Measurements from ENCODE around the gene CD1B. TPM values are rescaled to one million over a fixed set of nuclear protein-coding genes. Genes with fewer than 3 reads are reported as not detected.

Gene CD1B
- total and polyA plus RNA-seq, 4 donors, result 0.19 TPM; not detected in 3

DNA sequence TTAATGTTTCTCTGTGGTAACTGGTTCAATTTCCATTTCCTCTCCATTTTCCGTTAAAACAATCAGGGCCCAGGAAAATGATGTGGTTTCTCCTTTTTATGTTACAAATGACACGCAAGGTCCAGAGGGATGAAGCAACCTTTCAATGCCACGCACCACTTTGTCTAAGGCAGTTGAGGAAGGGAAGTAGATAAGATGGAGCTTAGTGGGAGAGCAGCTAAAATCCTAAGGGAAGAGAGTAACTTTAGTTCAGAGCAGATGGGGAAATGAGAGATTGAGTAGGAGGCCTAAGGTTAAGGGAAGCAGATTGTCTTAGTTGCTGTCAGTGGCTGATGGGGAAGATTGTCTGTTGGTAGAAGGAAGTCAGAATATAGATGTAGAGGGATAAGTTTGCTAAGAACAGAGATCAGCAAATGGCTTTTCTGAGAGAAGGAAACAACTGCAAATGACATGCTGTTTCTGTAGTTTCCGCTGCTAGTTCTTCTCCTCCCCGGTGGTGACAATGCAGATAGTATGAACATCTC, 40.9 kb downstream of the CD1B start:
- no peak for TF ChIP-seq RXRA (IDR thresholded peaks at IDR 0.05)
- no peak for DNase-seq (ENCODE audit: low spot score)
- H3K4me1 ChIP-seq (ENCODE audit: control insufficient read depth in 4 of 4, insufficient read depth in 4 of 4, low read length in 3 of 4), result no peaks in the 10 kb centered on the region
- H3K4me3 ChIP-seq (ENCODE audit: low read depth in 1 of 3, low read length in 3 of 3), result no peak overlapping the region
- 67% methylated on average over 5 of the region's 5 CpGs for WGBS
- H3K36me3 ChIP-seq (ENCODE audit: control insufficient read depth in 4 of 4, insufficient read depth in 3 of 4, low read depth in 1 of 4, low read length in 3 of 4), result no peaks in the 10 kb centered on the region
- H3K9ac ChIP-seq (ENCODE audit: low read depth in 1 of 2, low read length in 2 of 2), result no peak overlapping the region
- no peak overlapping the region for H3K27ac ChIP-seq (ENCODE audit: low read depth in 1 of 2, low read length in 2 of 2)
- H3K27me3 ChIP-seq (ENCODE audit: control insufficient read depth in 4 of 4, insufficient read depth in 4 of 4, low read length in 3 of 4), result peaks cover 0 to 3% (median 1%) of the 10 kb centered on the region in 4 donors
- H3K9me3 ChIP-seq (ENCODE audit: control insufficient read depth in 4 of 4, low read length in 3 of 4), result peaks cover 0 to 2% (median 1%) of the 10 kb centered on the region in 4 donors

DNA sequence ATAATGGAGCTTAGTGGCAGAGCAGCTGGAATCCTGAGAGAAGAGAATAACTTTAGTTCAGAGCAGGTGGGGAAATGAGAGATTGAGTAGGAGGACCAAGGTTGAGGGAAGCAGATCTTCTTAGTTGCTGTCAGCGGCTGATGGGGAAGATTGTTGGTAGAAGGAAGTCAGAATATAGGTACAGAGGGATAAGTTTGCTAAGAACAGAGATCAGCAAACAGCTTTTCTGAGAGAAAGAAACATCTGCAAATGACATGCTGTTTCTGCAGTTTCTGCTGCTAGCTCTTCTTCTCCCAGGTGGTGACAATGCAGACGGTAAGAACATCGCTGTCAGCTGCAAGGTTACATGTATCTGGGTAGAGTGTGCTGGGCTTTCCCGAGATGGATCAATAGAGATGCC, 41.5 kb downstream of the CD1B start, which contains the start of gene CD1C:
Gene CD1C, plus strand, starts transcription at position 113 of the 400 bp plus-strand sequence. Its CDS starts 142 bp downstream, at position 255.
- Histone ChIP-seq H3K27ac (ENCODE audit: low read depth in 1 of 2, low read length in 2 of 2) (no peak within 1 kb of the TSS), H3K9ac (ENCODE audit: low read depth in 1 of 2, low read length in 2 of 2) (no peak within 1 kb of the TSS), H3K9me3 (ENCODE audit: control insufficient read depth in 4 of 4, low read length in 3 of 4) (peaks cover 0 to 2% (median 1%) of the 10 kb centered on the region in 4 donors), H3K4me1 (ENCODE audit: control insufficient read depth in 4 of 4, insufficient read depth in 4 of 4, low read length in 3 of 4) (no peaks in the 10 kb centered on the region), H3K36me3 (ENCODE audit: control insufficient read depth in 4 of 4, insufficient read depth in 3 of 4, low read depth in 1 of 4, low read length in 3 of 4) (no peaks in the 10 kb centered on the region), H3K27me3 (ENCODE audit: control insufficient read depth in 4 of 4, insufficient read depth in 4 of 4, low read length in 3 of 4) (peaks cover 0 to 3% (median 0%) of the 10 kb centered on the region in 4 donors), H3K4me3 (ENCODE audit: low read depth in 1 of 3, low read length in 3 of 3) (no peak within 1 kb of the TSS)
- no peak for DNase-seq (ENCODE audit: low spot score)
- 74% methylated on average over 4 of the region's 4 CpGs for WGBS
- TF ChIP-seq FOXA2 (IDR thresholded peaks at IDR 0.05) (no peak), GABPA (IDR thresholded peaks at IDR 0.05 in 1 of 2, conservative IDR thresholded peaks at IDR 0.05 in 1 of 2) (no peak), YY1 (IDR thresholded peaks at IDR 0.05) (no peak), HNF4G (IDR thresholded peaks at IDR 0.05) (no peak), NR2F2 (IDR thresholded peaks at IDR 0.05) (no peak), RXRA (IDR thresholded peaks at IDR 0.05) (no peak), RAD21 (IDR thresholded peaks at IDR 0.05) (no peak), JUND (IDR thresholded peaks at IDR 0.05) (no peak), FOXA1 (IDR thresholded peaks at IDR 0.05) (no peak), SP1 (IDR thresholded peaks at IDR 0.05) (no peak), TAF1 (conservative IDR thresholded peaks at IDR 0.05) (no peak), EGR1 (IDR thresholded peaks at IDR 0.05; ENCODE audit: low read depth in 2 of 2) (no peak), HNF4A (conservative IDR thresholded peaks at IDR 0.05) (no peak)
- TF ChIP-seq, protein P1, sequence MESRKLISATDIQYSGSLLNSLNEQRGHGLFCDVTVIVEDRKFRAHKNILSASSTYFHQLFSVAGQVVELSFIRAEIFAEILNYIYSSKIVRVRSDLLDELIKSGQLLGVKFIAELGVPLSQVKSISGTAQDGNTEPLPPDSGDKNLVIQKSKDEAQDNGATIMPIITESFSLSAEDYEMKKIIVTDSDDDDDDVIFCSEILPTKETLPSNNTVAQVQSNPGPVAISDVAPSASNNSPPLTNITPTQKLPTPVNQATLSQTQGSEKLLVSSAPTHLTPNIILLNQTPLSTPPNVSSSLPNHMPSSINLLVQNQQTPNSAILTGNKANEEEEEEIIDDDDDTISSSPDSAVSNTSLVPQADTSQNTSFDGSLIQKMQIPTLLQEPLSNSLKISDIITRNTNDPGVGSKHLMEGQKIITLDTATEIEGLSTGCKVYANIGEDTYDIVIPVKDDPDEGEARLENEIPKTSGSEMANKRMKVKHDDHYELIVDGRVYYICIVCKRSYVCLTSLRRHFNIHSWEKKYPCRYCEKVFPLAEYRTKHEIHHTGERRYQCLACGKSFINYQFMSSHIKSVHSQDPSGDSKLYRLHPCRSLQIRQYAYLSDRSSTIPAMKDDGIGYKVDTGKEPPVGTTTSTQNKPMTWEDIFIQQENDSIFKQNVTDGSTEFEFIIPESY (IDR thresholded peaks at IDR 0.05), result no peak
- TF ChIP-seq, protein P2, sequence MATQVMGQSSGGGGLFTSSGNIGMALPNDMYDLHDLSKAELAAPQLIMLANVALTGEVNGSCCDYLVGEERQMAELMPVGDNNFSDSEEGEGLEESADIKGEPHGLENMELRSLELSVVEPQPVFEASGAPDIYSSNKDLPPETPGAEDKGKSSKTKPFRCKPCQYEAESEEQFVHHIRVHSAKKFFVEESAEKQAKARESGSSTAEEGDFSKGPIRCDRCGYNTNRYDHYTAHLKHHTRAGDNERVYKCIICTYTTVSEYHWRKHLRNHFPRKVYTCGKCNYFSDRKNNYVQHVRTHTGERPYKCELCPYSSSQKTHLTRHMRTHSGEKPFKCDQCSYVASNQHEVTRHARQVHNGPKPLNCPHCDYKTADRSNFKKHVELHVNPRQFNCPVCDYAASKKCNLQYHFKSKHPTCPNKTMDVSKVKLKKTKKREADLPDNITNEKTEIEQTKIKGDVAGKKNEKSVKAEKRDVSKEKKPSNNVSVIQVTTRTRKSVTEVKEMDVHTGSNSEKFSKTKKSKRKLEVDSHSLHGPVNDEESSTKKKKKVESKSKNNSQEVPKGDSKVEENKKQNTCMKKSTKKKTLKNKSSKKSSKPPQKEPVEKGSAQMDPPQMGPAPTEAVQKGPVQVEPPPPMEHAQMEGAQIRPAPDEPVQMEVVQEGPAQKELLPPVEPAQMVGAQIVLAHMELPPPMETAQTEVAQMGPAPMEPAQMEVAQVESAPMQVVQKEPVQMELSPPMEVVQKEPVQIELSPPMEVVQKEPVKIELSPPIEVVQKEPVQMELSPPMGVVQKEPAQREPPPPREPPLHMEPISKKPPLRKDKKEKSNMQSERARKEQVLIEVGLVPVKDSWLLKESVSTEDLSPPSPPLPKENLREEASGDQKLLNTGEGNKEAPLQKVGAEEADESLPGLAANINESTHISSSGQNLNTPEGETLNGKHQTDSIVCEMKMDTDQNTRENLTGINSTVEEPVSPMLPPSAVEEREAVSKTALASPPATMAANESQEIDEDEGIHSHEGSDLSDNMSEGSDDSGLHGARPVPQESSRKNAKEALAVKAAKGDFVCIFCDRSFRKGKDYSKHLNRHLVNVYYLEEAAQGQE (IDR thresholded peaks at IDR 0.05), result no peak
- TF ChIP-seq, protein P3, sequence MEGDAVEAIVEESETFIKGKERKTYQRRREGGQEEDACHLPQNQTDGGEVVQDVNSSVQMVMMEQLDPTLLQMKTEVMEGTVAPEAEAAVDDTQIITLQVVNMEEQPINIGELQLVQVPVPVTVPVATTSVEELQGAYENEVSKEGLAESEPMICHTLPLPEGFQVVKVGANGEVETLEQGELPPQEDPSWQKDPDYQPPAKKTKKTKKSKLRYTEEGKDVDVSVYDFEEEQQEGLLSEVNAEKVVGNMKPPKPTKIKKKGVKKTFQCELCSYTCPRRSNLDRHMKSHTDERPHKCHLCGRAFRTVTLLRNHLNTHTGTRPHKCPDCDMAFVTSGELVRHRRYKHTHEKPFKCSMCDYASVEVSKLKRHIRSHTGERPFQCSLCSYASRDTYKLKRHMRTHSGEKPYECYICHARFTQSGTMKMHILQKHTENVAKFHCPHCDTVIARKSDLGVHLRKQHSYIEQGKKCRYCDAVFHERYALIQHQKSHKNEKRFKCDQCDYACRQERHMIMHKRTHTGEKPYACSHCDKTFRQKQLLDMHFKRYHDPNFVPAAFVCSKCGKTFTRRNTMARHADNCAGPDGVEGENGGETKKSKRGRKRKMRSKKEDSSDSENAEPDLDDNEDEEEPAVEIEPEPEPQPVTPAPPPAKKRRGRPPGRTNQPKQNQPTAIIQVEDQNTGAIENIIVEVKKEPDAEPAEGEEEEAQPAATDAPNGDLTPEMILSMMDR (IDR thresholded peaks at IDR 0.05; ENCODE audit: low read depth, low read length, missing input control), result no peak
- TF ChIP-seq, protein P4, sequence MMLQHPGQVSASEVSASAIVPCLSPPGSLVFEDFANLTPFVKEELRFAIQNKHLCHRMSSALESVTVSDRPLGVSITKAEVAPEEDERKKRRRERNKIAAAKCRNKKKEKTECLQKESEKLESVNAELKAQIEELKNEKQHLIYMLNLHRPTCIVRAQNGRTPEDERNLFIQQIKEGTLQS (IDR thresholded peaks at IDR 0.05), result no peak
- TF ChIP-seq, protein P5, sequence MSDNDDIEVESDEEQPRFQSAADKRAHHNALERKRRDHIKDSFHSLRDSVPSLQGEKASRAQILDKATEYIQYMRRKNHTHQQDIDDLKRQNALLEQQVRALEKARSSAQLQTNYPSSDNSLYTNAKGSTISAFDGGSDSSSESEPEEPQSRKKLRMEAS (IDR thresholded peaks at IDR 0.05), result no peak

Data from liver (tissue), 9 donors.